NCI-H146 treated with DMSO at 0.1 percent for 48 hours (cell line): ENCODE measurements around the gene DCLK1.

Experiments used
- DNase-seq: peaks from one replicate; lab custom pipeline; 2025; ENCODE audit not compliant: unreplicated experiment; lab: John Stamatoyannopoulos, UW

DCLK1 gene

GRCh38 chr13:35838356-35838755 lies 292.8 kb downstream of the DCLK1 start:
- DNase-seq, result no peak

GRCh38 chr13:35836446-35836845 lies 294.7 kb downstream of the DCLK1 start:
- no peak for DNase-seq

- no peak for DNase-seq
These were observed 295.2 kb downstream of the DCLK1 start for GRCh38 chr13:35835989-35836388.

- DNase-seq, result no peak
These were observed 297.4 kb downstream of the DCLK1 start for GRCh38 chr13:35833608-35834275.

GRCh38 chr13:35833031-35833430 lies 298.2 kb downstream of the DCLK1 start:
- DNase-seq, result no peak

- DNase-seq, result no peak
These were observed 298.6 kb downstream of the DCLK1 start for GRCh38 chr13:35832551-35832950.

- no peak for DNase-seq
These were observed 300.2 kb downstream of the DCLK1 start for GRCh38 chr13:35830850-35831450.

GRCh38 chr13:35826626-35827254 lies 304.4 kb downstream of the DCLK1 start:
- DNase-seq, result no peak

- DNase-seq, result no peak
These were observed 306.4 kb downstream of the DCLK1 start for GRCh38 chr13:35824825-35825224.

- no peak for DNase-seq
These were observed 306.8 kb downstream of the DCLK1 start for GRCh38 chr13:35824395-35824794.

- DNase-seq, result no peak
These were observed 308.5 kb downstream of the DCLK1 start for GRCh38 chr13:35822666-35823065.

GRCh38 chr13:35818633-35819067 lies 312.5 kb downstream of the DCLK1 start:
- peak; percentile 10 for DNase-seq

GRCh38 chr13:35817642-35818607 lies 313.3 kb downstream of the DCLK1 start:
- no peak for DNase-seq

GRCh38 chr13:35814605-35815011 lies 316.6 kb downstream of the DCLK1 start:
- DNase-seq, result peak; percentile 21

- DNase-seq, result no peak
These were observed 318.4 kb downstream of the DCLK1 start for GRCh38 chr13:35812736-35813135.

- peak; percentile 98 for DNase-seq
These were observed 320.9 kb downstream of the DCLK1 start for GRCh38 chr13:35810321-35810720.

GRCh38 chr13:35808846-35809245 lies 322.3 kb downstream of the DCLK1 start:
- peak; percentile 72 for DNase-seq

GRCh38 chr13:35804901-35805300 lies 326.3 kb downstream of the DCLK1 start:
- no peak for DNase-seq

GRCh38 chr13:35797991-35798390 lies 333.2 kb downstream of the DCLK1 start:
- DNase-seq, result no peak

- DNase-seq, result no peak
These were observed 333.9 kb downstream of the DCLK1 start for GRCh38 chr13:35797244-35797643.

GRCh38 chr13:35796623-35797022 lies 334.6 kb downstream of the DCLK1 start:
- no peak for DNase-seq
